ENCODE data around the gene LEO1.

The LEO1 gene

DNA sequence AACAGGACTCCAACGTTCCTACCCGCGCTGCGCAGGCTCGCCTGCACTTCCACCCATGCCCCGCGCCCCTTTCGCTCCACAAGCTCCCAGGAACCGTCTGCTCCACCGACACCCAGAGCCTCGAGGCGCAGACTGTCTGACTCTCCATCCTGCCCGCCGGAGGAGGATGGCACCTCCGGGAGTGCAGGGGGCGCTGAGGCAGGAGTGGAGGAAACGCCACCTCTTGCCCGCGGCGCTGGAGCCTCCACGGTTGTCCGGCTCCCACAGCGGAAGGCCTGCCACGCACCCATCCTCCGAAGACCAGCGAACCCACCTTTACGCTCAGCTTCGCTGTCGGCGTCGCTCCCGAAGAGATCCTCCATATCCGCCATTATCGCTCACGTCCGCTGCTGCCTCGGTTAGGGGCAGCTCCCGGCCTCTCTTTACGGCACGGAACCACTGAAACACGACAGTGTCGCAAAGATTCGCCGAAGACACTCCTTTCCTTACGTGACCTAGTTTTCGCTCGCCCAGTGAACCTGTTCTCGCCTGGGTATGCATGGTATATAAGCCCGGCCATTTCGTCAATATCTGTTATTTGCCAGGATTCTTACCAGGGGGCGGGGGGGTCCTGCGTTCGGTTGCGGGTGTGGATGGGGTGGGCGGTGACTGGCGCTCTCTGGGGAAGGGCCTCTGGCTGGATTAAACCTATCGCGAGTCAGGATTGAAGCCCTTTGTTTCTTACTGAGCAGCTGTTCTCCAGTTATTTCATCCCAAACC is at the start of gene LEO1:
Gene LEO1 (minus strand): TSS at position 404 of the 759 bp plus-strand sequence. CDS start 33 bp downstream, at position 371.
- DNase-seq (ENCODE audit: low read depth, low spot score) = peak; percentile 84
- H3K27me3 ChIP-seq (ENCODE audit: control insufficient read depth, insufficient read depth, low read length) = no peaks in the 10 kb centered on the region
- H3K4me3 ChIP-seq (ENCODE audit: low read length) = peak within 1 kb of the TSS; percentile 98
- no CpG with 5 or more reads among the region's 58 CpGs for WGBS (ENCODE audit: insufficient coverage, insufficient read length)
- H3K36me3 ChIP-seq (ENCODE audit: control insufficient read depth, insufficient read depth, low read length) = no peaks in the 10 kb centered on the region
- no peaks in the 10 kb centered on the region for H3K9me3 ChIP-seq (ENCODE audit: control insufficient read depth, insufficient read depth, low read length)
- H3K27ac ChIP-seq (ENCODE audit: low read length) = no peak within 1 kb of the TSS
- H3K4me1 ChIP-seq (ENCODE audit: control insufficient read depth, insufficient read depth, low read length) = no peaks in the 10 kb centered on the region

DNA sequence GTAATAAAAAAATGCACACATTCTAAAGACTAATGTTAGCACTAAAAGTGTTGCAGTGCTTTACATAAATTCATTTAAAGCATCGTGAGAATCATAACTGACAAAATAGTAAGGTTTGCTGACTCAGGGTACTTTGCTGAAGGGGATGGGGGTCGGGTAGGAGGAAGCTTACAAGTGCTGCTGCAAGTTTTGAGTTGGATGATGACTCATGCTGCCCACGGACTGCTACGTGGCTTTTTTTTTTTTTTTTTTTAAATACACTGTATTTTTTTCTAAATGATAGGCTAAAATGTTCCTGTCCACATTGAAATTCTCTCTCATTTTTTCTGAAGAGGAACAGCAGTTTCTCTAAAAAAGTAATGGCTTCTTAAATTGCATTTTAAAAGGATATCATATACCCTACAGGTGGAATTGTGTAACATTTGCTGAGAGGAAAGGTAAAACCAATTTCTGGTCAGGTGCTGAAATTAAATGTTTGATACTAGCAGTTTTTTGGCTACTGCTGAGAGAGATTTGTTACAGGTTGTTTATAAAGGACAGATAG is 49.6 kb upstream of the LEO1 start:
- Histone ChIP-seq H3K4me3 (ENCODE audit: low read length) (no peak overlapping the region), H3K27me3 (ENCODE audit: control insufficient read depth, insufficient read depth, low read length) (no peaks in the 10 kb centered on the region), H3K4me1 (ENCODE audit: control insufficient read depth, insufficient read depth, low read length) (no peaks in the 10 kb centered on the region), H3K9me3 (ENCODE audit: control insufficient read depth, insufficient read depth, low read length) (no peaks in the 10 kb centered on the region), H3K36me3 (ENCODE audit: control insufficient read depth, insufficient read depth, low read length) (no peaks in the 10 kb centered on the region), H3K27ac (ENCODE audit: low read length) (no peak overlapping the region)
- DNase-seq (ENCODE audit: low read depth, low spot score) = no peak
- no CpG with 5 or more reads among the region's 4 CpGs for WGBS (ENCODE audit: insufficient coverage, insufficient read length)

DNA sequence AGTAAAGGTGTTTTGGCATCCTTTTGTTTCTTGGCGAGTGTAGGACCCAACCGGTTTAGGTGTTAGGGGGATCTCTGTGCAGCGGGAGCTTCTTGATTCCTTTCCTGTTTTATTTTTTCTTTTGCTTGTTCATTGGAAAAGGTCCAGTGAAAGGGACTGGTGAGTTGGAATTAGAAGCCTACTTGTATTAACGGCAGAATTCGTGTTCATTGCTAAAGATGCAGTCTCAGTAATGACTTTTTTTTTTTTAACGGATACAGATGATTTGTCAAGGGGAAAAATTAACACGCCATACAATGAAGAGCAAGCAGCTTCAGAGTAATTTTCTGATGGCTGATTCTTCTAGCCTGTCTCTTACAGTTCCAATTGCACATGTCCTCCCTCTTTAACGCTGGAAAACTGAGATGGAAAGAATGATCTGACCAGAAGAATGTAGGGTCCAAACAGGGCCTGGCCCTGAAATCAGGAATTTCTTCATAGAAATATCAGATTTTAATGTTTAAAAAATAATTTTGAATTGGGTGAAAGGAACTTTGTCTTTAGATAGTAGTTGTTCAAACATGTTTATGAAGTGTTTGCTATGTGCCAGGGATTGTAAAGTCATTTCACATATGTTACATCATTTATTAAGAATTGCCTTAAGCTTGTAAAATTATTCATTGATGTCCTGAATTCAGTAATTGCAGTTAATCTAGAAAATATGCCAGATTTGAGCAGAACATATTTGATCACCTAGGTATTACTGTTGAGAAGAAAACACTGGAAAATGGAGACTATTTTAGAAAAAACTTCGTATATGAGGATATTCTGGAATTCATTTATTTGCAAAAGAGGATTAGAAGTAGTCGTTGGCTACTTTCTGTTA is 48.9 kb upstream of the LEO1 start:
- no CpG with 5 or more reads among the region's 10 CpGs for WGBS (ENCODE audit: insufficient coverage, insufficient read length)
- no peak for DNase-seq (ENCODE audit: low read depth, low spot score)

DNA sequence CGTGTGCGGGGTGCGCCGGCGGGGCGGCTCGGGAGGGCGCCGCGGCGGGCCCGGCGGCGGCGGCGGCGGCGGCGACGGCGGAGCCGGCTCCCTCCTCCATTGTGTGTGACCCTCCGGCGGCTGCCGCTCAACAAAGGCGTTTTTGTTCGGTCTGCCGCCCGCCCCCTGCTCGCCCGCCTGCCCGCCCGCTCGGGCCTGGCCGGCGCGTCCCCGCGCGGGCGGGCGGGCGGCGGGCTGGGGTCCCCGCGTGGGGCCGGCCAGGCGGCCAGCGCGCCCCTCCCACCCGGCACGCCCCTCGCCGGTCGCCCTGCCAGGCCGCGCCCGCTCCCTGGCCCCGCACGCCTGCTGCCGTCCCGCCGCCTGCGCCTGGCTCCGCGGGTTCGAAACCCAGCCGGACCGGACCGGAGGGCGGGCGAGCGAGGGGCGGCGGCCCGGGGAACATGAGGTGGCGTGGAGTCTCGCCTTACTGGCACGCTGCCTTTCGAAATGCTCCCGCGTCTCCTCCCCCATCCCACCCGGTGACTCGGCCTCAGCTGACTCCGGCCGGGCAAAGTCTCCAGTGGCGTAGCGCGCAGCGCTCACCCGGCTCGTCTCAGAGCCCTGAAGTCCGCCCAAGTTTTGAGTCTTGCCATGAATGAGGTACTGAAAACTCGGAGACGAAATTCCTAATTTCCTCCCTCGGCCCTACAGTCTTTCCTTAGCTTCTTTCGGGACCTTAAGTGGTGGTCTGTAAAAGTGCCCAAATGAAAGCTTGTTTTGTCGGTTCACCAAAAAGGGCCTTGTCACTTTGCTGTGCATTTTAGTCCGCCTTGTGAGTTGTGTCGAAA is 48.0 kb upstream of the LEO1 start:
- H3K9me3 ChIP-seq (ENCODE audit: control insufficient read depth, insufficient read depth, low read length) = no peaks in the 10 kb centered on the region
- WGBS (ENCODE audit: insufficient coverage, insufficient read length) = no CpG with 5 or more reads among the region's 100 CpGs
- DNase-seq (ENCODE audit: low read depth, low spot score) = no peak
- no peaks in the 10 kb centered on the region for H3K36me3 ChIP-seq (ENCODE audit: control insufficient read depth, insufficient read depth, low read length)
- no peaks in the 10 kb centered on the region for H3K27me3 ChIP-seq (ENCODE audit: control insufficient read depth, insufficient read depth, low read length)
- peak overlapping the region; percentile 90 for H3K4me3 ChIP-seq (ENCODE audit: low read length)
- no peaks in the 10 kb centered on the region for H3K4me1 ChIP-seq (ENCODE audit: control insufficient read depth, insufficient read depth, low read length)
- H3K27ac ChIP-seq (ENCODE audit: low read length) = no peak overlapping the region

More for the DNA sequence above, 48.9 kb upstream of the LEO1 start:
- Histone ChIP-seq H3K36me3 (ENCODE audit: control insufficient read depth, insufficient read depth, low read length) (no peaks in the 10 kb centered on the region), H3K4me3 (ENCODE audit: low read length) (peak overlapping the region; percentile 90; the same call in 1 of the 2 replicates), H3K4me1 (ENCODE audit: control insufficient read depth, insufficient read depth, low read length) (no peaks in the 10 kb centered on the region), H3K27me3 (ENCODE audit: control insufficient read depth, insufficient read depth, low read length) (no peaks in the 10 kb centered on the region), H3K27ac (ENCODE audit: low read length) (no peak overlapping the region), H3K9me3 (ENCODE audit: control insufficient read depth, insufficient read depth, low read length) (no peaks in the 10 kb centered on the region)

DNA sequence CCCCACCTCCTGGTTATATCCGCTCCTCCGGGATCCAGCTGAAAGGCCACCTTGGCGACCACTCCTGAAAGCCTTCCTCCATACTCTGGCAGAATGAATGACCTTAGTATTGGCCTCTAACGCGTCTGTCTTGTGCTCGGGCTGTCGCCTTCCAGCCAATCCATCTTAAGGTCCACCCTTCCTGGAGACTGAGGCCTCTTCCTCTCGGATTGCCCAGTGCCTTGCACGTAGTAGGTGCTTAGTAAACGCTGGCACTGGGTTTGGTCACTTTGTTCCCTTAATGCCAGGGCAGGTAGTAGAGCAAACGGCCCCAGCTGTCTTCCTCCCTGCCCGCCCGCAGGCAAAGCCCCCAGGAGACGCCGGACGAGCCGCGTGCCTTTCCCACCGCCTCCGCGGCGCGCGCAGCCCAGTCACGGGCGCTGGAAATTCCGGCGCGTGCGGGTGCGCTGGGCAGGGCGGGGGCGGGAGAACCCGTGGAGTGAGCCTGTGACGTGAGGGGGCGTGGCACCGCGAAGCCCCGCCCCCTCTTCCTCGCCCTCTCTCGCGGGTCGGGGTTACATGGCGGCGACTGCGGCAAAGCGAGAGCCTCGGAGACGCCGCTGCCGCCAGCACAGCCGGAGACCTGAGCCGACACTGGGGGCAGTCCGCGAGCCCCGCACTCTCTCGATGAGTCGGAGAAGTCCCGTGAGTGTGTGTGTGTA is 47.3 kb upstream of the LEO1 start, which contains the start of gene MAPK6:
Gene MAPK6 (plus strand): TSS at position 527 of the 701 bp plus-strand sequence. CDS start 27,242 bp downstream, outside the sequence.
- Histone ChIP-seq H3K4me3 (ENCODE audit: low read length) (peak within 1 kb of the TSS; percentile 90), H3K27ac (ENCODE audit: low read length) (no peak within 1 kb of the TSS), H3K4me1 (ENCODE audit: control insufficient read depth, insufficient read depth, low read length) (no peaks in the 10 kb centered on the region), H3K27me3 (ENCODE audit: control insufficient read depth, insufficient read depth, low read length) (no peaks in the 10 kb centered on the region), H3K9me3 (ENCODE audit: control insufficient read depth, insufficient read depth, low read length) (no peaks in the 10 kb centered on the region), H3K36me3 (ENCODE audit: control insufficient read depth, insufficient read depth, low read length) (no peaks in the 10 kb centered on the region)
- no CpG with 5 or more reads among the region's 59 CpGs for WGBS (ENCODE audit: insufficient coverage, insufficient read length)
- peak; percentile 64 for DNase-seq (ENCODE audit: low read depth, low spot score)

GRCh38 chr15:52018244-52018643 is 46.7 kb upstream of the LEO1 start:
- Histone ChIP-seq H3K4me3 (ENCODE audit: low read length) (no peak overlapping the region), H3K4me1 (ENCODE audit: control insufficient read depth, insufficient read depth, low read length) (no peaks in the 10 kb centered on the region)

DNA sequence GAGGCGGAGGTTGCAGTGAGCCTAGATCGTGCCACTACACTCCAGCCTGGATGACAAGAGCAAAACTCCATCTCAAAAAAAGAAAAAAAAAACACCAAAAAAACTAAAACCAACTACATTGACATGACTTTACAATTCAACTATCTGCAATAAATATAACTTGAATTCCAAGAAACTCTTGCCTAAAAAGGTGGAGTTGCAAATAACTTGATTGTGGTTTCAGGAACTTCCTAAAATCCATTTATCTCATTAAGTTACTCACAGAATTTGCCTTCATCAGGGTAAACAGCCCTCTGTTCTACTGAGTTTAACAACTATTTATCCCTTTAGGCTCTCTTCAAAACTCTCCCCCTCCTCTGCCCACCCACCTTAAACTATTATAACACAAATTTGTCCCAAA is 44.7 kb upstream of the LEO1 start:
- Histone ChIP-seq H3K36me3 (ENCODE audit: control insufficient read depth, insufficient read depth, low read length) (no peaks in the 10 kb centered on the region), H3K4me3 (ENCODE audit: low read length) (no peak overlapping the region), H3K4me1 (ENCODE audit: control insufficient read depth, insufficient read depth, low read length) (no peaks in the 10 kb centered on the region), H3K9me3 (ENCODE audit: control insufficient read depth, insufficient read depth, low read length) (no peaks in the 10 kb centered on the region), H3K27ac (ENCODE audit: low read length) (no peak overlapping the region), H3K27me3 (ENCODE audit: control insufficient read depth, insufficient read depth, low read length) (no peaks in the 10 kb centered on the region)
- no peak for DNase-seq (ENCODE audit: low read depth, low spot score)
- WGBS (ENCODE audit: insufficient coverage, insufficient read length) = no CpG with 5 or more reads among the region's 2 CpGs

More at GRCh38 chr15:52018244-52018643, 46.7 kb upstream of the LEO1 start:
- Histone ChIP-seq H3K27me3 (ENCODE audit: control insufficient read depth, insufficient read depth, low read length) (no peaks in the 10 kb centered on the region), H3K27ac (ENCODE audit: low read length) (no peak overlapping the region), H3K9me3 (ENCODE audit: control insufficient read depth, insufficient read depth, low read length) (no peaks in the 10 kb centered on the region), H3K36me3 (ENCODE audit: control insufficient read depth, insufficient read depth, low read length) (no peaks in the 10 kb centered on the region)
- WGBS (ENCODE audit: insufficient coverage, insufficient read length) = no CpG with 5 or more reads among the region's 7 CpGs
- DNase-seq (ENCODE audit: low read depth, low spot score) = no peak

DNA sequence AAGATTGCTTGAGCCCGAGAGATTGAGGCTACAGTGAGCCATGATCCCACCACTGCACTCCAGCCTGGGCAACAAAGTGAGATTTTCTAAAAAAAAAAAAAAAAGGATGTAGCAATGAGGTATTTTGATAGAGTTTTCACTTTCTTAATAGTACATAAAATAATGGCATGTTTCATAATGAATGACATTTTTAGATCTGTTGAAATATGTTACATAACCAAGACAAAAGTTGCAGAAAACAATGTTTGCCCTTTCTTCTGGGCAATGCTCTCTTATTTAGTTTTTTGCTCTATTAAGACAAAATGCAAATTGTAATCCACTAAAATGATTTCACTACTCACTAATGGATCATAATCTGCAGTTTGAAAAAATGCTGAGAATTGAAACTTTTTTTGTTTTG is 43.0 kb upstream of the LEO1 start:
- Histone ChIP-seq H3K4me3 (ENCODE audit: low read length) (no peak overlapping the region), H3K27ac (ENCODE audit: low read length) (no peak overlapping the region)
- no CpG with 5 or more reads among the region's 1 CpG for WGBS (ENCODE audit: insufficient coverage, insufficient read length)

GRCh38 chr15:52013151-52013791 is 41.7 kb upstream of the LEO1 start:
- Histone ChIP-seq H3K4me3 (ENCODE audit: low read length) (no peak overlapping the region), H3K27ac (ENCODE audit: low read length) (no peak overlapping the region), H3K36me3 (ENCODE audit: control insufficient read depth, insufficient read depth, low read length) (no peaks in the 10 kb centered on the region), H3K27me3 (ENCODE audit: control insufficient read depth, insufficient read depth, low read length) (no peaks in the 10 kb centered on the region), H3K4me1 (ENCODE audit: control insufficient read depth, insufficient read depth, low read length) (no peaks in the 10 kb centered on the region), H3K9me3 (ENCODE audit: control insufficient read depth, insufficient read depth, low read length) (no peaks in the 10 kb centered on the region)
- no CpG with 5 or more reads among the region's 3 CpGs for WGBS (ENCODE audit: insufficient coverage, insufficient read length)
- no peak for DNase-seq (ENCODE audit: low read depth, low spot score)

More for the DNA sequence above, 43.0 kb upstream of the LEO1 start:
- Histone ChIP-seq H3K9me3 (ENCODE audit: control insufficient read depth, insufficient read depth, low read length) (no peaks in the 10 kb centered on the region), H3K4me1 (ENCODE audit: control insufficient read depth, insufficient read depth, low read length) (no peaks in the 10 kb centered on the region), H3K36me3 (ENCODE audit: control insufficient read depth, insufficient read depth, low read length) (no peaks in the 10 kb centered on the region), H3K27me3 (ENCODE audit: control insufficient read depth, insufficient read depth, low read length) (no peaks in the 10 kb centered on the region)
- DNase-seq (ENCODE audit: low read depth, low spot score) = no peak
